K562 (cell line): ENCODE results near the gene SLC12A3. TPM values are rescaled to one million over a fixed set of nuclear protein-coding genes. Genes with fewer than 3 reads are reported as not detected.

Experiments used
- FOXJ3 ChIP-seq: sonication (generic); formaldehyde crosslinking; IDR thresholded peaks from 2 replicates; pipeline ENCODE4 v1.4.0; 2020; ENCODE audit warnings: mild to moderate bottlenecking, missing genetic modification reagents
- HEY1 ChIP-seq: fragments of 250-450 bp; sonication (Bioruptor Pico); IDR thresholded peaks from 2 replicates; pipeline ENCODE4 v1.5.0; 2020; ENCODE audit warnings: mild to moderate bottlenecking, moderate library complexity, borderline replicate concordance
- HNRNPH1 ChIP-seq: fragments of 200-400 bp; formaldehyde crosslinking; optimal IDR thresholded peaks from 2 replicates; pipeline ENCODE3; 2017; ENCODE audit warnings: low read depth, mild to moderate bottlenecking, low read length, moderate library complexity
- HNRNPL ChIP-seq: fragments of 200-400 bp; formaldehyde crosslinking; IDR thresholded peaks from 2 replicates; pipeline ENCODE4 v1.6.1; 2017; ENCODE audit warnings: low read depth, mild to moderate bottlenecking, low read length
- KDM1A ChIP-seq, 2 experiments: fragments of 450-650 bp; IDR thresholded peaks; 2 replicates each; pipeline ENCODE4 v1.6.1; 2016; ENCODE audit warnings: mild to moderate bottlenecking in 2 of 2
- MAFF ChIP-seq: IDR thresholded peaks from 2 replicates; pipeline ENCODE4 v1.6.1; 2012; ENCODE audit warnings: low read length, improper control_type of control experiment
- MAFG ChIP-seq: fragments of 450-650 bp; conservative IDR thresholded peaks from 2 replicates; pipeline ENCODE4 v1.6.1; 2016; ENCODE audit warnings: missing genetic modification characterization, missing compliant biosample characterization
- MEIS2 ChIP-seq: fragments of 450-650 bp; IDR thresholded peaks from 2 replicates; pipeline ENCODE4 v1.6.1; 2014; ENCODE audit warnings: mild to moderate bottlenecking; ENCODE audit not compliant: partially characterized antibody
- NCOA6 ChIP-seq: fragments of 450-650 bp; IDR thresholded peaks from 2 replicates; pipeline ENCODE4 v1.6.1; 2017; ENCODE audit warnings: mild to moderate bottlenecking
- POU5F1 ChIP-seq: fragments of 150-350 bp; IDR thresholded peaks from 2 replicates; pipeline ENCODE4 v1.6.1; 2014; ENCODE audit warnings: borderline replicate concordance, low read length, low read depth, mild to moderate bottlenecking; ENCODE audit not compliant: partially characterized antibody
- PTTG1 ChIP-seq: fragments of 450-650 bp; IDR thresholded peaks from 2 replicates; pipeline ENCODE4 v1.6.1; 2016; ENCODE audit warnings: low read depth, mild to moderate bottlenecking, missing genetic modification characterization, missing compliant biosample characterization
- SETDB1 ChIP-seq: IDR thresholded peaks from one replicate; pipeline ENCODE4 v1.6.1; 2012; ENCODE audit warnings: low read length, control low read depth, inconsistent platforms
- SMARCC2 ChIP-seq: fragments of 450-650 bp; IDR thresholded peaks from 2 replicates; pipeline ENCODE4 v1.6.1; 2017; ENCODE audit warnings: antibody characterized with exemption, moderate library complexity, mild to moderate bottlenecking, low read depth
- TBP ChIP-seq: optimal IDR thresholded peaks from 2 replicates; pipeline ENCODE3; 2011; ENCODE audit warnings: low read depth, low read length, improper control_type of control experiment
- TCFL5 ChIP-seq: fragments of 250-450 bp; sonication (Bioruptor Pico); conservative IDR thresholded peaks from 2 replicates; pipeline ENCODE4 v1.6.1; 2021; ENCODE audit warnings: mild to moderate bottlenecking, moderate library complexity, matching md5 sums
- U2AF1 ChIP-seq: fragments of 200-400 bp; formaldehyde crosslinking; optimal IDR thresholded peaks from 2 replicates; pipeline ENCODE3; 2017; ENCODE audit warnings: mild to moderate bottlenecking, low read depth, low read length, moderate library complexity
- ZNF124 ChIP-seq: sonication (generic); formaldehyde crosslinking; IDR thresholded peaks from 2 replicates; pipeline ENCODE4 v1.8.1; 2022; ENCODE audit warnings: missing genetic modification reagents
- ZNF224 ChIP-seq: sonication (generic); formaldehyde crosslinking; IDR thresholded peaks from 2 replicates; pipeline ENCODE4 v1.8.0; 2022; ENCODE audit warnings: mild to moderate bottlenecking, missing genetic modification reagents
- ZNF232 ChIP-seq: sonication (generic); formaldehyde crosslinking; IDR thresholded peaks from 2 replicates; pipeline ENCODE4 v1.8.0; 2022; ENCODE audit warnings: mild to moderate bottlenecking, missing genetic modification reagents
- ZNF507 ChIP-seq: conservative IDR thresholded peaks from 2 replicates; pipeline ENCODE4 v1.6.1; 2017; ENCODE audit warnings: missing genetic modification characterization, missing compliant biosample characterization
- ZNF583 ChIP-seq: fragments of 250-450 bp; sonication (Bioruptor Pico); IDR thresholded peaks from 2 replicates; pipeline ENCODE4 v1.4.0; 2020
- polyA plus RNA-seq, 8 experiments: library from polyadenylated mRNA; depleted of rRNA in 4 of 8; stranded (reverse) in 5 of 8; unstranded in 3 of 8; fragments of >200 nt; fragmentation: Nextera tagmentation in 2 of 8; fragmentation: Illumina TruSeq in 1 of 8; extraction: Ambion mirVana in 2 of 8; extraction: Trizol in 1 of 8; gene quantifications; 2 replicates each; pipeline versions ENCODE4 v1.2.1 to v1.2.3, GENCODE V29; 2011 to 2014; ENCODE audit warnings: inconsistent platforms in 1 of 8, missing spikeins in 1 of 8
- total RNA-seq, 7 experiments: library from RNA; depleted of rRNA in 6 of 7; stranded (reverse); fragments of >200 nt in 6 of 7; fragmentation: Illumina TruSeq in 2 of 7; extraction: Trizol in 2 of 7; gene quantifications; 2 replicates each; pipeline versions ENCODE4 v1.2.1 to v1.2.3, GENCODE V29; 2011 to 2021; ENCODE audit warnings: low replicate concordance in 1 of 7
- TF ChIP-seq, protein P1 (sequence below), 3 experiments: fragments of 200-800 bp in 1 of 3; fragments of 250-450 bp in 1 of 3; fragments of 450-650 bp in 1 of 3; sonication (Bioruptor Pico) in 1 of 3; sonication (Bioruptor generic) in 1 of 3; formaldehyde crosslinking in 1 of 3; IDR thresholded peaks; 2 replicates each; pipeline versions ENCODE4 v1.6.1 to v1.8.0; 2016 to 2022; ENCODE audit warnings: mild to moderate bottlenecking in 2 of 3, missing genetic modification characterization in 2 of 3, missing compliant biosample characterization in 1 of 3, moderate library complexity in 1 of 3
- TF ChIP-seq, protein P2 (sequence below): sonication (generic); formaldehyde crosslinking; IDR thresholded peaks from 2 replicates; pipeline ENCODE4 v1.8.1; 2023; ENCODE audit warnings: mild to moderate bottlenecking, missing genetic modification reagents
- TF ChIP-seq, protein P3 (sequence below): sonication (generic); formaldehyde crosslinking; IDR thresholded peaks from 2 replicates; pipeline ENCODE4 v1.9.0; 2022; ENCODE audit warnings: mild to moderate bottlenecking, missing genetic modification reagents

The SLC12A3 gene
- total and polyA plus RNA-seq, 9 of the 15 experiments (the other 6 are each of a cell fraction or from before 2014, with no cell fraction given) = not detected

DNA sequence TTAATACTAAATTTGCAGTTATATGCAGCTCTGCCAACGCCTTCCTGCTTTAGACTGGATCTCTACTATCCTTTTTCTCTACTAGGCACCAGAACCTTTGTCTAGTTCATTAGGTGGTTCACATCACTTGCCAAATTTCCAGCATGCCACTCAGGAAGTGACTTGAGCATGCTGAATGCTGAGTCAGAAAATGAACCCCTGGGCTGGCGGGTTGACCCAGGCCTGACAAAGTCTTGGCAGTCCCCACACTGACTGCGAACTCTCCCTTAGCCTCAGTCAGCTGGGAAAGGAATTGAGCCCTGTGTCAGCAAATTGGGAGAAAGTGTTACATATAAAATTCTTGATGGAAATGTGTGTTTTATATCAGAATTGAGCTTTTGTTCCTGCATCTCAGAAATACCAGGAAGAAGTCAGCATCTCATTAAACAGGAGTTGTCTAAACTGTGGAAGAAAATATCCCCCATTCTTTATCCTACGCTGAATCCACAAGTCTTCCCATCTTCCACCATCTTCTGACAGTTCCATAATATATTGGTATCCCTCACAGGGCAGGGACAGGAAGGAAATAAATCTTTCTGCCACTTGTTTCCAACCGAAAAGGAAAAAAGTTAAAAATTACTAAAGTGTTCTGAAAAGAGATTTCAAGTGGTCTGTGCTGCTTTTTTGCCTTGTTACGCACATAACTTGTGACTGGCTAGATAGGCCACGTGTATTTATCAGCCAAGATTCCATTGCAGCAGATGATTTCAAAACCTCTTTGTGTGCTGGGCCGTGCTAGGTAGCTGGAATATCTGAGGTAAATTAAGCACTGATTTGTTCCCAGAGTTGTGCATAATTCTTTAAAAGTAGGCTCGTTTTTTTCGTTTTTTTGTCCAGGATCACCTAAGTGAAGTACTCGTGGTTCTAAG lies 16.7 kb upstream of the SLC12A3 start (continued):
- TF ChIP-seq U2AF1 (no peak), ZNF124 (CRISPR knock-in tag) (no peak), KDM1A (IDR thresholded peaks at IDR 0.05) (no peak), TBP (no peak), HNRNPL (no peak), POU5F1 (no peak), ZNF232 (CRISPR knock-in tag) (no peak), TCFL5 (CRISPR knock-in tag) (no peak), HEY1 (CRISPR knock-in tag) (no peak), MEIS2 (peak; percentile 29), ZNF224 (CRISPR knock-in tag) (no peak), MAFF (peak; percentile 6; the same call in 1 of the 2 replicates), SMARCC2 (no peak), FOXJ3 (CRISPR knock-in tag) (no peak), ZNF583 (CRISPR knock-in tag) (no peak), NCOA6 (no peak), PTTG1 (tag) (no peak), ZNF507 (no peak), HNRNPH1 (no peak), MAFG (tag) (0 out of 2 replicates have a peak, but pooled peaks have one; percentile 12), SETDB1 (no peak)
- TF ChIP-seq, protein P1, sequence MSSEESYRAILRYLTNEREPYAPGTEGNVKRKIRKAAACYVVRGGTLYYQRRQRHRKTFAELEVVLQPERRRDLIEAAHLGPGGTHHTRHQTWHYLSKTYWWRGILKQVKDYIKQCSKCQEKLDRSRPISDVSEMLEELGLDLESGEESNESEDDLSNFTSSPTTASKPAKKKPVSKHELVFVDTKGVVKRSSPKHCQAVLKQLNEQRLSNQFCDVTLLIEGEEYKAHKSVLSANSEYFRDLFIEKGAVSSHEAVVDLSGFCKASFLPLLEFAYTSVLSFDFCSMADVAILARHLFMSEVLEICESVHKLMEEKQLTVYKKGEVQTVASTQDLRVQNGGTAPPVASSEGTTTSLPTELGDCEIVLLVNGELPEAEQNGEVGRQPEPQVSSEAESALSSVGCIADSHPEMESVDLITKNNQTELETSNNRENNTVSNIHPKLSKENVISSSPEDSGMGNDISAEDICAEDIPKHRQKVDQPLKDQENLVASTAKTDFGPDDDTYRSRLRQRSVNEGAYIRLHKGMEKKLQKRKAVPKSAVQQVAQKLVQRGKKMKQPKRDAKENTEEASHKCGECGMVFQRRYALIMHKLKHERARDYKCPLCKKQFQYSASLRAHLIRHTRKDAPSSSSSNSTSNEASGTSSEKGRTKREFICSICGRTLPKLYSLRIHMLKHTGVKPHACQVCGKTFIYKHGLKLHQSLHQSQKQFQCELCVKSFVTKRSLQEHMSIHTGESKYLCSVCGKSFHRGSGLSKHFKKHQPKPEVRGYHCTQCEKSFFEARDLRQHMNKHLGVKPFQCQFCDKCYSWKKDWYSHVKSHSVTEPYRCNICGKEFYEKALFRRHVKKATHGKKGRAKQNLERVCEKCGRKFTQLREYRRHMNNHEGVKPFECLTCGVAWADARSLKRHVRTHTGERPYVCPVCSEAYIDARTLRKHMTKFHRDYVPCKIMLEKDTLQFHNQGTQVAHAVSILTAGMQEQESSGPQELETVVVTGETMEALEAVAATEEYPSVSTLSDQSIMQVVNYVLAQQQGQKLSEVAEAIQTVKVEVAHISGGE (CRISPR knock-in tag; IDR thresholded peaks at IDR 0.05) = no peak
- TF ChIP-seq, protein P2, sequence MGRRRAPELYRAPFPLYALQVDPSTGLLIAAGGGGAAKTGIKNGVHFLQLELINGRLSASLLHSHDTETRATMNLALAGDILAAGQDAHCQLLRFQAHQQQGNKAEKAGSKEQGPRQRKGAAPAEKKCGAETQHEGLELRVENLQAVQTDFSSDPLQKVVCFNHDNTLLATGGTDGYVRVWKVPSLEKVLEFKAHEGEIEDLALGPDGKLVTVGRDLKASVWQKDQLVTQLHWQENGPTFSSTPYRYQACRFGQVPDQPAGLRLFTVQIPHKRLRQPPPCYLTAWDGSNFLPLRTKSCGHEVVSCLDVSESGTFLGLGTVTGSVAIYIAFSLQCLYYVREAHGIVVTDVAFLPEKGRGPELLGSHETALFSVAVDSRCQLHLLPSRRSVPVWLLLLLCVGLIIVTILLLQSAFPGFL (CRISPR knock-in tag) = no peak
- TF ChIP-seq, protein P3, sequence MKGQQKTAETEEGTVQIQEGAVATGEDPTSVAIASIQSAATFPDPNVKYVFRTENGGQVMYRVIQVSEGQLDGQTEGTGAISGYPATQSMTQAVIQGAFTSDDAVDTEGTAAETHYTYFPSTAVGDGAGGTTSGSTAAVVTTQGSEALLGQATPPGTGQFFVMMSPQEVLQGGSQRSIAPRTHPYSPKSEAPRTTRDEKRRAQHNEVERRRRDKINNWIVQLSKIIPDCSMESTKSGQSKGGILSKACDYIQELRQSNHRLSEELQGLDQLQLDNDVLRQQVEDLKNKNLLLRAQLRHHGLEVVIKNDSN (CRISPR knock-in tag) = no peak
